Pancreas (tissue), 10 donors: ENCODE results near the gene GPR152. TPM values are rescaled to one million over a fixed set of nuclear protein-coding genes. Genes with fewer than 3 reads are reported as not detected.

Experiments used
- ATAC-seq, 4 donors: fragments of 200-7000 bp; cut with Tn5 transposase; one replicate each; pipeline versions ENCODE4 v1.8.0 to v1.9.1; 2020; ENCODE audit warnings: mild to moderate bottlenecking in 4 of 4, moderate library complexity in 4 of 4
- DNase-seq, 6 donors: peaks; one replicate each; pipeline ENCODE4 v3.0.0-alpha.2; 2020
- FAIRE-seq: peaks from 2 replicates; lab custom pipeline; 2012; peaks lifted over from hg19 to GRCh38; lab: Jason Lieb, UNC
- H3K27ac ChIP-seq, 4 donors: fragments of 200-600 bp; sonication (generic); 1 replicate in 3 of 4; 2 replicates in 1 of 4; pipeline versions ENCODE4 v1.5.0 to v1.8.0; 2020
- H3K27me3 ChIP-seq, 4 donors: fragments of 200-600 bp; one replicate each; pipeline ENCODE4 v1.8.0; 2021
- H3K36me3 ChIP-seq, 3 donors: fragments of 200-600 bp; sonication (generic) in 1 of 3; one replicate each; pipeline versions ENCODE4 v1.5.0 to v1.8.0; 2020 to 2021
- H3K4me1 ChIP-seq, 3 donors: fragments of 200-600 bp; one replicate each; pipeline ENCODE4 v1.8.0; 2021
- H3K4me3 ChIP-seq, 4 donors: fragments of 200-600 bp; sonication (generic) in 2 of 4; one replicate each; pipeline versions ENCODE4 v1.5.0 to v1.8.0; 2020 to 2021
- H3K9me3 ChIP-seq, 4 donors: fragments of 200-600 bp; one replicate each; pipeline ENCODE4 v1.8.0; 2021
- WGBS, 2 donors: extraction: QIAGEN DNeasy Blood & Tissue Kit; methylation state at CpG; one replicate each; pipeline ENCODE4 v1.1.7; 2013; 5-methylcytosine and 5-hydroxymethylcytosine counted together
- intact Hi-C, 3 donors: fragments of 100-400 bp; cut with DNase I; formaldehyde crosslinking; loops; one replicate each; pipeline versions ENCODE4 v1.11.1 to v1.14.2; 2022
- polyA plus RNA-seq, 2 donors: library from polyadenylated mRNA; stranded (reverse); fragments of 200-250 nt; gene quantifications; one replicate each; pipeline ENCODE4 v1.2.3, GENCODE V29; 2013
- total RNA-seq, 6 donors: library from RNA; stranded (reverse); fragmentation: NEBNext Ultra II Directional in 4 of 6; extraction: Animal tissue kit (Norgen Biotek cat#: 25700) in 4 of 6; gene quantifications; one replicate each; pipeline versions ENCODE4 v1.2.1 to v1.2.4, GENCODE V29; 2021 to 2023
- TF ChIP-seq, protein P1 (sequence below), 4 donors: fragments of 200-600 bp; sonication (generic) in 3 of 4; IDR thresholded peaks; one replicate each; pipeline versions ENCODE4 v1.5.0 to v1.8.0; 2021; ENCODE audit warnings: antibody characterized with exemption in 4 of 4
- donor health status: healthy with polysubstance abuse.
- donor health status: DM: no; HTN: no; CAD: no; lungs with moderate emphysema.
- donor health status: DM: no; HTN: no; CAD: no.
- donor health status: control.
- donor health status: control.
- donor health status: Bipolar disorder and iron deficiency.
- donor health status: DM: yes; HTN: yes; CAD: no.
- donor health status: DM: no; HTN: no; CAD: no.
- donor health status: DM: no; HTN: no; CAD: no.
- donor health status: DM: yes; HTN: yes; CAD: no.

Gene GPR152
- total and polyA plus RNA-seq, 8 donors = not detected

DNA sequence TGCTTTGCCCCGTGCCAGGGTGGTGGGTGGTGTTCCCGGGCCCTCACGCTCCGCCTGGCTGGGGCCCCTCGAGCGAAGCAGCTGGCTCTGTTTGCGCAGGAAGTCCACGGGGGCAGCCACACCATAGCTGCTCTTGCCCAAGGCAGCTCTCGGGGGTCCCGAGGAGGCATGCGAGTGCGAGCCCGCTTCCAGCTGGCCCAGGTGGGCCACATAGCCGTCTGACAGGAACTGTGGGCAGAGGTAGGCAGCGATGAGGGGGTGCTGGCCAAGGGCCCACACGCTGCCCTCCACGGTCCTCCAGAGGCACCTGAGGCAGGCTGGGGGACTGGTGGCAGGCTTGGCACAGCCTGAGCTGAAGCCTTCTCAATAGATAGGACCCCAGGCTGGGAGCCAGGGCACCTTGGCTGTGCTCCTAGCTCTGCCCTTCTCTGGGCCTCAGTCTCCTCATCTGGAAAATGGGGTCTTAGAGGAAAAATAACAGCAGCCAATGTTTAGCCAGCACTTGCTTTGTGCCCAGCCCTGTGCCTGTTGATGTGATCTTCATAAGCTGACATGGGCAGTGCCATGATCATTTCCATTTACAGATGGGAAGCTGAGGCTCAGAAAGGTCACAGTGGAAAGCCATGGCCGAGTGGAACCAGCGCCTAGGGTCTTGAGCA lies 39.7 kb upstream of the GPR152 start:
- 88 to 90% methylated on average over 19 of the region's 19 CpGs for WGBS, 2 donors
- peaks cover 0 to 12% (median 0%) of the 10 kb centered on the region in 3 donors for H3K36me3 ChIP-seq
- intact Hi-C loops = loop anchor here in 1 of 3 donors (10.0 kb wide), 1 partner anchor 57 kb away; the partner anchor contains the start of gene PTPRCAP
- H3K4me1 ChIP-seq = no peaks in the 10 kb centered on the region
- H3K9me3 ChIP-seq = no peaks in the 10 kb centered on the region
- H3K27ac ChIP-seq = no peak overlapping the region
- DNase-seq (peak in 2 of 6 donors; percentile 39 to 67), FAIRE-seq (no peak), ATAC-seq (no peak)
- no peak overlapping the region for H3K4me3 ChIP-seq
- H3K27me3 ChIP-seq = no peaks in the 10 kb centered on the region
- TF ChIP-seq, protein P1, sequence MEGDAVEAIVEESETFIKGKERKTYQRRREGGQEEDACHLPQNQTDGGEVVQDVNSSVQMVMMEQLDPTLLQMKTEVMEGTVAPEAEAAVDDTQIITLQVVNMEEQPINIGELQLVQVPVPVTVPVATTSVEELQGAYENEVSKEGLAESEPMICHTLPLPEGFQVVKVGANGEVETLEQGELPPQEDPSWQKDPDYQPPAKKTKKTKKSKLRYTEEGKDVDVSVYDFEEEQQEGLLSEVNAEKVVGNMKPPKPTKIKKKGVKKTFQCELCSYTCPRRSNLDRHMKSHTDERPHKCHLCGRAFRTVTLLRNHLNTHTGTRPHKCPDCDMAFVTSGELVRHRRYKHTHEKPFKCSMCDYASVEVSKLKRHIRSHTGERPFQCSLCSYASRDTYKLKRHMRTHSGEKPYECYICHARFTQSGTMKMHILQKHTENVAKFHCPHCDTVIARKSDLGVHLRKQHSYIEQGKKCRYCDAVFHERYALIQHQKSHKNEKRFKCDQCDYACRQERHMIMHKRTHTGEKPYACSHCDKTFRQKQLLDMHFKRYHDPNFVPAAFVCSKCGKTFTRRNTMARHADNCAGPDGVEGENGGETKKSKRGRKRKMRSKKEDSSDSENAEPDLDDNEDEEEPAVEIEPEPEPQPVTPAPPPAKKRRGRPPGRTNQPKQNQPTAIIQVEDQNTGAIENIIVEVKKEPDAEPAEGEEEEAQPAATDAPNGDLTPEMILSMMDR (IDR thresholded peaks at IDR 0.05) = no peak

GRCh38 chr11:67491276-67492068 lies 38.9 kb upstream of the GPR152 start:
- Histone ChIP-seq H3K4me3 (no peak overlapping the region), H3K27ac (no peak overlapping the region), H3K36me3 (peaks cover 0 to 12% (median 0%) of the 10 kb centered on the region in 3 donors), H3K9me3 (no peaks in the 10 kb centered on the region), H3K27me3 (no peaks in the 10 kb centered on the region), H3K4me1 (no peaks in the 10 kb centered on the region)
- ATAC-seq = peak in 1 of 4 donors; percentile 9
- intact Hi-C loops = loop anchor here in 1 of 3 donors (10.0 kb wide), 1 partner anchor 57 kb away; the partner anchor contains the start of gene PTPRCAP
- 86 to 89% methylated on average over 24 of the region's 24 CpGs for WGBS, 2 donors
- no peak for FAIRE-seq
- TF ChIP-seq, protein P1 (IDR thresholded peaks at IDR 0.05) = no peak
- DNase-seq = peak in 2 of 6 donors; percentile 34 to 65

DNA sequence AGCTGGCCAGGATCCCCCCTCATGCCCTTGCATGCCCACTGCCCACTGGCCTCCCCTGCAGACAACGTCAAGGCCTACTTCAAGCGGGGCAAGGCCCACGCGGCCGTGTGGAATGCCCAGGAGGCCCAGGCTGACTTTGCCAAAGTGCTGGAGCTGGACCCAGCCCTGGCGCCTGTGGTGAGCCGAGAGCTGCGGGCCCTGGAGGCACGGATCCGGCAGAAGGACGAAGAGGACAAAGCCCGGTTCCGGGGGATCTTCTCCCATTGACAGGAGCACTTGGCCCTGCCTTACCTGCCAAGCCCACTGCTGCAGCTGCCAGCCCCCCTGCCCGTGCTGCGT lies 38.2 kb upstream of the GPR152 start:
- Histone ChIP-seq H3K27ac (no peak overlapping the region), H3K27me3 (no peaks in the 10 kb centered on the region), H3K9me3 (no peaks in the 10 kb centered on the region), H3K36me3 (peaks cover 0 to 12% (median 0%) of the 10 kb centered on the region in 3 donors), H3K4me3 (no peak overlapping the region), H3K4me1 (no peaks in the 10 kb centered on the region)
- 86% methylated on average over 15 of the region's 15 CpGs for WGBS, 2 donors
- intact Hi-C loops = loop anchor here in 1 of 3 donors (10.0 kb wide), 1 partner anchor 56 kb away; the partner anchor contains the start of gene PTPRCAP
- no peak for ATAC-seq
- TF ChIP-seq, protein P1 (IDR thresholded peaks at IDR 0.05) = no peak
- FAIRE-seq = no peak
- peak in 2 of 6 donors; percentile 40 to 67 for DNase-seq

GRCh38 chr11:67489885-67490726 lies 37.6 kb upstream of the GPR152 start:
- Histone ChIP-seq H3K4me3 (no peak overlapping the region), H3K27ac (no peak overlapping the region), H3K9me3 (no peaks in the 10 kb centered on the region), H3K4me1 (no peaks in the 10 kb centered on the region), H3K27me3 (no peaks in the 10 kb centered on the region), H3K36me3 (peaks cover 0 to 12% (median 0%) of the 10 kb centered on the region in 3 donors)
- intact Hi-C loops = loop anchor here in 1 of 3 donors (10.0 kb wide), 1 partner anchor 55 kb away; the partner anchor contains the start of gene PTPRCAP
- TF ChIP-seq, protein P1 (IDR thresholded peaks at IDR 0.05) = no peak
- no peak for ATAC-seq
- WGBS, 2 donors = 87% methylated on average over 22 to 23 of the region's 23 CpGs
- DNase-seq = peak in 2 of 6 donors; percentile 25 to 61
- no peak for FAIRE-seq
